Mesodermal cell (in vitro differentiated cells): Measurements from ENCODE around the gene TBL1X.

Experiments
- H3K27ac ChIP-seq: 2 replicates; pipeline ENCODE4 v1.7.0; 2013; ENCODE audit warnings: mild to moderate bottlenecking, low read depth, low read length, moderate library complexity; ENCODE audit not compliant: severe bottlenecking
- H3K36me3 ChIP-seq: 2 replicates; pipeline ENCODE4 v1.7.1; 2013; ENCODE audit warnings: mild to moderate bottlenecking, low read length, moderate library complexity; ENCODE audit not compliant: control insufficient read depth, insufficient read depth
- H3K4me1 ChIP-seq: one replicate; pipeline ENCODE4 v1.7.1; 2013; ENCODE audit warnings: mild to moderate bottlenecking, low read length; ENCODE audit not compliant: insufficient read depth, control insufficient read depth, poor library complexity, severe bottlenecking
- H3K4me3 ChIP-seq: 2 replicates; pipeline ENCODE4 v1.7.0; 2013; ENCODE audit warnings: low read length, control low read depth, mild to moderate bottlenecking; ENCODE audit not compliant: insufficient read depth, poor library complexity, severe bottlenecking; ENCODE audit errors: extremely low read depth
- H3K9me3 ChIP-seq: 2 replicates; pipeline ENCODE4 v1.7.1; 2013; ENCODE audit warnings: mild to moderate bottlenecking, low read length, moderate library complexity; ENCODE audit not compliant: control insufficient read depth
- WGBS, 2 experiments: methylation state at CpG; one replicate each; pipeline ENCODE4 v1.1.5; 2013; ENCODE audit warnings: missing lambda C conversion rate in 2 of 2; ENCODE audit not compliant: insufficient coverage in 2 of 2; 5-methylcytosine and 5-hydroxymethylcytosine counted together

Gene TBL1X

DNA sequence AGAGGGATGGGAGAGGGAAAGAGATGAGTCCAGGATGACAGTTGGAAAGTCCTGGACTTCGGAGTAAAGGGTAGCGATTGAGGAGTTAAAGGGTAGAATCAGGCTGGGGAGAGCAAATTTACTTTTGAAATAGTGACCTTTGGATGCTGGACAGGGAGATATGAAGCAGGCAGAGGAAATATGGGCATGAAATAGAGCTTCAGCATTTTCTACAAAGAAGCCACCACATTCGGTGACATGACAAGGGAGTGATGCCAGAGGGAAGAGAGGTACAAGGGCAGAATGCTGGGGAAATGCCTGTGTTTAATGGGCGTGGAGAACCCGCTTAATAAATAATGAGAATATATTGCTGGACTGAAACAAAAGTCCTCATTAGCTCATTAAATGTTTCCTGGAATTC, 92.7 kb downstream of the TBL1X start:
- H3K9me3 ChIP-seq, result no peaks in the 10 kb centered on the region
- H3K4me3 ChIP-seq, result no peak overlapping the region
- H3K4me1 ChIP-seq, result no peaks in the 10 kb centered on the region
- no peak overlapping the region for H3K27ac ChIP-seq
- WGBS, 2 experiments, result 93 to 100% methylated on average over 2 of the region's 5 CpGs
- H3K36me3 ChIP-seq, result peaks cover 3% of the 10 kb centered on the region

DNA sequence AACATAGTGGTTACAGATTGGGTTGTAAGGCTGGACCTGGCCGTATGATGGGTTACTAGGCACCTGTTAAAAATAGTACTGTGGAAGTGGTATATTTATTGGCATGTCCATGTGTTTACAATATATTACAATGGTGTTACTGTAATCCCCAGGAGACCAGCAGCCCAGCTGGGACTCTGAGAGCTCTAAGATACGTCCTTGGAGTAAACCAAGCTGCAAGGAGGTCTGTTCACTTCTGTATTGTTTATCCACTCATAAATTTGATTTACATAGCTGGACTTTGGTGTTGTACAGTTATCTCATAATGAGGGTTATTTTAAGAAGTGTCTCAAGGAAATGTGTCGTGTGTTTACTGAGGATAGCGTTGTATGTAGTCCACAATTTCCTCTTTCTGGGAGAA, 93.8 kb downstream of the TBL1X start:
- Histone ChIP-seq H3K4me3 (no peak overlapping the region), H3K9me3 (no peaks in the 10 kb centered on the region), H3K4me1 (no peaks in the 10 kb centered on the region), H3K36me3 (peaks cover 3% of the 10 kb centered on the region), H3K27ac (no peak overlapping the region)
- 83% methylated on average over 1 of the region's 4 CpGs; no CpG with 5 or more reads in 1 of the 2 experiments for WGBS, 2 experiments

DNA sequence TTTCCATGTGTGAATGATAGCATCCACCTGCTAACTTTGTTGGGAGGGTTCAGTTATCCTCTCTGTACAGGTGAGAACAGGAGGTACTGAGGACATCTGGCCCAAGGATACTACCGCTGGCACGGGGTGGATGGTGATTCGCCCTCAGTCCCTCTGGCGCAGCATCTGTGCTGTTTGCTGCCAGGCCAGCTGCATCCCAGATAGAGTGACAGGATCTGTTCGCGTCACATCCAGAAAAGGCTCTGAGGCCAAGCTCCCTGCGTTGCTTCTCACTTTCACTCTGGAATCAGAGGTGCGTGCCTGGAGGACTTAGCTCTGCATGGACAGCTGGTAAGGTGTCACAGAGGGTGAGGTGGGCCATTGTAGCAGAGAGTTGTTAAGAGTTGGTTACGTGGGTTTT, 95.4 kb downstream of the TBL1X start:
- Histone ChIP-seq H3K27ac (no peak overlapping the region), H3K36me3 (no peaks in the 10 kb centered on the region), H3K4me3 (no peak overlapping the region), H3K9me3 (no peaks in the 10 kb centered on the region), H3K4me1 (no peaks in the 10 kb centered on the region)
- 97 to 100% methylated on average over 4 to 7 of the region's 9 CpGs for WGBS, 2 experiments

DNA sequence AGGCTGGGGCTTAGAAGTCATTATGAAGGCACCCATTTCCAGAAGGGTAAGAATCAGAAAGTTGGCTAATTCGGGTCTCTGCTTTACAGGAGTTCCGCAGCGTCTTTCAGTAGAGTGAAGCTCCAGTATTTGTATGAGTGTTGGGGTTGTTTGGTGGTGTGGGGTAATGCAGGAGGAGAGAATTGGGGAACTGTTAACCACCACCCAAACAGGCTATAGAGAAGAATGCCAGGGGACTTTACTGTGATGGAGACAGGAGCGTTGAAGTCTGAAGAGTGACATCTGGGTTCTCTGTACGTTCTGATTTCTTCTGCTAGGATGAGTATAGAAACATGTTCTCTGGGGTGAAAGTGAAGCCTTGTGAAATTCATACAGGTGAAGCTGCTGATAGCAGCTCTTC, 96.3 kb downstream of the TBL1X start:
- H3K4me3 ChIP-seq, result no peak overlapping the region
- H3K27ac ChIP-seq, result no peak overlapping the region
- no peaks in the 10 kb centered on the region for H3K36me3 ChIP-seq
- 93 to 100% methylated on average over 1 to 3 of the region's 5 CpGs for WGBS, 2 experiments
- H3K9me3 ChIP-seq, result no peaks in the 10 kb centered on the region
- H3K4me1 ChIP-seq, result peaks cover 4% of the 10 kb centered on the region

GRCh38 chrX:9562851-9563250, 98.0 kb downstream of the TBL1X start:
- no peaks in the 10 kb centered on the region for H3K9me3 ChIP-seq
- H3K4me1 ChIP-seq, result peaks cover 9% of the 10 kb centered on the region
- peak overlapping the region; percentile 43 for H3K27ac ChIP-seq
- H3K36me3 ChIP-seq, result no peaks in the 10 kb centered on the region
- WGBS, 2 experiments, result no CpG with 5 or more reads among the region's 8 CpGs
- no peak overlapping the region for H3K4me3 ChIP-seq

GRCh38 chrX:9566150-9566621, 101.3 kb downstream of the TBL1X start:
- 92 to 95% methylated on average over 2 to 4 of the region's 6 CpGs for WGBS, 2 experiments
- Histone ChIP-seq H3K9me3 (no peaks in the 10 kb centered on the region), H3K27ac (no peak overlapping the region), H3K4me3 (no peak overlapping the region), H3K4me1 (peaks cover 9% of the 10 kb centered on the region), H3K36me3 (no peaks in the 10 kb centered on the region)

- Histone ChIP-seq H3K4me1 (peaks cover 12% of the 10 kb centered on the region), H3K4me3 (no peak overlapping the region), H3K27ac (no peak overlapping the region), H3K9me3 (no peaks in the 10 kb centered on the region), H3K36me3 (no peaks in the 10 kb centered on the region)
- WGBS, 2 experiments, result 90 to 97% methylated on average over 2 to 5 of the region's 10 CpGs
These were observed 105.0 kb downstream of the TBL1X start for GRCh38 chrX:9569876-9570301.

DNA sequence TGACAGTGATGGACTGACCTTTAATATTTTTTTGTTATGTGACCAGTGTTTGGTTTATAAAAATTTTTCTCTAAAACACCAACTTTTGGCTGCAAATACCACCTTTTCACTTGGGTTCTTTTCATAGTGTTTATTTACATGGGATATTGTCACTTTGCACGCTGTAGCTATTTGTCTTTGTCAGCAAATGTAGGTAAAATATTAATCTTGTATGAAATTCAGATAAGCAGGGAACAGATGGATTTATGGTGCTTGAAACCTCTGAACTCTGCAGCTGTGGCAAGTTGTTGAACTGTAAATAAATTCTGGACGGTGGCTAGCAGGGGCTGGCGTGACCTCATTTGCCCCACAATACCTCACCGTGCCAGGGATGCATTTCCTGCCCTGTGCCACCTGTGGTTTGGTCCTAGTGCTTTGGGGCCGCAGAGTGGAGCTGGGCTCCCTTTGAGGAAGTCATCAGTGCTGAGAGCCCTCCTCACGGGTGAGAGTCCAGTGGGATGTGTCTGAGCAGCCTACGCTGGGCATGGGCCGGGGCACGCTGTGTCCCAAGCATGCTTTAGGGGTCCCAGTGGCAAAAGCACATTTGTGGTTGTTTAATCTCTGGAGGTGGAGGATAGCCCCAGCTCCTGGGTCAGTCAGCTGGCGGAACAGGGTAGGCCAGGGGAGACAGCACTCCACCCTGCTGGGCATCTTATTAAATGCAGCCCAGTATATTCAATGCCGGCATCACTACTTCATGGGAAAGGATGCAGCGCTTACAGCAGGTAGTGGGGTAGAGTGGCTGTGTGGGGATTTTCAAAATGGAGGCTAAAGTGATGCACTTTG, 108.6 kb downstream of the TBL1X start:
- Histone ChIP-seq H3K36me3 (no peaks in the 10 kb centered on the region), H3K9me3 (no peaks in the 10 kb centered on the region), H3K4me3 (no peak overlapping the region), H3K4me1 (peaks cover 3% of the 10 kb centered on the region), H3K27ac (no peak overlapping the region)
- 68 to 71% methylated on average over 4 of the region's 12 CpGs for WGBS, 2 experiments

DNA sequence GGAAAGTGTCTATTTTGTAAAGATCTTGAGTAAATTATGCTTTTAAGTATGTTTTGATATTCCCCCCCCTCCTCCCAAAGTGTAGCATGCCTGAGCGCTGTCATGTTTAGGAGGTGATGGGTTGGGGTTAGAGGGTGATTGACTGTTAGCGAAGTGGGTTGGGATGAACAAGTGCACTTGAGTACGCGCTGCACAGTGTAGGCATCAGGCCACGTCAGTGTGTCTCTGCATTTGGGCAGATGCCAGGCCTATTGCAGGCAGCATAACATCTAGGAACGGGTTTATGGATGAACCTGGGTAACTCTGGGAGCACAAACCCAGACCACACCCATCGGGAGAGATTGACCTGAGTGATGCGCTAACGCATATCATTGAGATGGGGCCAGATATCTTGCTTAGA, 111.2 kb downstream of the TBL1X start:
- Histone ChIP-seq H3K9me3 (no peaks in the 10 kb centered on the region), H3K27ac (no peak overlapping the region), H3K36me3 (peaks cover 2% of the 10 kb centered on the region), H3K4me1 (peaks cover 3% of the 10 kb centered on the region), H3K4me3 (no peak overlapping the region)
- 93 to 97% methylated on average over 3 to 4 of the region's 9 CpGs for WGBS, 2 experiments

- no peaks in the 10 kb centered on the region for H3K9me3 ChIP-seq
- 95 to 100% methylated on average over 1 to 2 of the region's 9 CpGs for WGBS, 2 experiments
- no peak overlapping the region for H3K4me3 ChIP-seq
- peaks cover 2% of the 10 kb centered on the region for H3K36me3 ChIP-seq
- no peaks in the 10 kb centered on the region for H3K4me1 ChIP-seq
- no peak overlapping the region for H3K27ac ChIP-seq
These were observed 112.7 kb downstream of the TBL1X start for GRCh38 chrX:9577555-9577954.

DNA sequence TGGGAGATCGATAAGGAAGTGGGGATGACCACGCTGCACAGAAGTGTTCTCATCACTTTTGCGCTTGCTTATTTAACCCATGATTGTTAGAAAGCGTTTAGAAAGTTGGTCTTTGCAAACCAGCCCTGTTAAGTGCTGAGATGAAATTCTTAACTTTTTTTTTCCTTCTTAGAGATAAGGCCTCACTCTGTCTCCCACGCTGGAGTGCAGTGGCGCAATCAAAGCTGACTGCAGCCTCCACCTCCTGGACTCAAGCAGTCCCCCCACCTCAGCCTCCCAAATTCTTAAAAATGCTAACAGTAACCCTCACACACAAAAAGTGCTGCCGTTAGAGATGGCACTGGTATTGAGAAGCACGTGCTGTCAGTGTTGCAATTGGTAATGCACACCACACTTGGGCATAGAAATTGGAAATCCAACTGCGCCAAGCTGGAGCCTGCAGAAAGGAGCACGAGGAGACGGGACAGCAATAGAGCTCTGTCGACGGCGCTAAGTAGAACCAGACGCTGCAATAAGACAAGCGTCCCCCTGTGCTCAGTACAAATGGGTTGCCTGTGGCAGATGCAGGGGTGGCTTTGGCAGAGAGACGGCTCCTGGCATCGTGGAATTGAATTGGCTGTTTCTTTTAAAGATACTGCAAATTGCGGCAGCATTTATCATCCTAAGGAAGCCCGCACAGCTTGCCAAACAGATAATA, 113.4 kb downstream of the TBL1X start:
- Histone ChIP-seq H3K4me1 (no peaks in the 10 kb centered on the region), H3K27ac (no peak overlapping the region), H3K4me3 (no peak overlapping the region), H3K36me3 (peaks cover 2% of the 10 kb centered on the region), H3K9me3 (no peaks in the 10 kb centered on the region)
- 96 to 98% methylated on average over 9 to 12 of the region's 20 CpGs for WGBS, 2 experiments
